Hindlimb muscle (tissue), 1 donor: ENCODE results near the gene SCN1A. TPM values are rescaled to one million over a fixed set of nuclear protein-coding genes. Genes with fewer than 3 reads are reported as not detected.
A peak's percentile ranks its signal among the peaks of the same experiment; 100 is the strongest.
"Not testable (repeated sequence)": the region's sequence is repeated elsewhere in the genome, so short reads cannot be mapped to it uniquely, and the experiment has no call there.

Source experiments
- DNase-seq: peaks from one replicate; pipeline ENCODE4 v3.0.0-alpha.2; 2013
- polyA plus RNA-seq: library from polyadenylated mRNA; unstranded; fragments of 120-200 nt; gene quantifications from one replicate; pipeline ENCODE4 v1.2.1, GENCODE V29; 2013; ENCODE audit not compliant: insufficient read length

The SCN1A gene
- 0.25 TPM for polyA plus RNA-seq

DNA sequence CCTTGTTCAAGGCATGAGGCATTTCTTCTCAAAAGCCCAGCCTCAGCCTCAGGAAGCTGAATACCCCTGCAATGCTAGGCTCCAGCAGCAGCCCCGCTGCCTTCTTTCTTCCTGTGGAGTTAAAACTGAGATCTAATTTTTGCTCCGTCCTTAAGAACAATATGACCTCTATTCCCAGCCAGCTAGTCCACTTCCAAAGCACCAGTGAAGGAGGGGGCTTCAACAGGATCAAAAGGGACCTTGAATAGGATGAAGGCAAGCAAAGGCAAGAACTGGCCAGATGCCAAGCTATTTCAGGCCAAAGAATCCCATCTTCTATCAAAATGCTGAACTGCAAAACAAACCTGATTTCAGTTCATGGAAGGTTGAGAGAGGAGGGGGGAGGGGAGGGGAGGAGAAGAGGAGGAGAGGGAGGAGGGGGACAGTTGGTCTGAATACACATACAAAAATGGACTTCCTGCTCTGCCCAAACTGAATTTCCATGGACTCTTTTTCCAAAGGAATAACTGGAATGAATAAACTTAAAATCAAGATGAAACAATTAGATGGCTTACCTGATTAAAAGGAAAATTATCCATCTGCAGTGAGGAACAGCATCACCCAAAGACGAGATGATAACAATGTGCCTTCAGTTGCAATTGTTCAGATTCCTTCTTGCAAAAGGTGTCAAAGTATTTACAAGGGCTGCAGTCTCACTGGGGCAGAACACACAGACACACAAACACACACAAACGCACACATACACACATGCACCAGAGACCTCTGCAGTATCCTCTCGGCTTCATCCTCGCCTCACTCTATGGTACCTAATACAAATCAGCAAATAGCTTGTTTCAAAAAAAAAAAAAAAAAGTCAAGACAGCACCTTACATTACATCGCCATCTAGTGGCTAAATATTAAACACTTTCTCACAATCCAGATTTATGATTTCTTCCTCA lies at the start of gene SCN1A:
Gene SCN1A (minus strand): TSS at position 804 of the 939 bp plus-strand sequence. CDS start 54,399 bp downstream, outside the sequence.
- peak; percentile 19 for DNase-seq

DNA sequence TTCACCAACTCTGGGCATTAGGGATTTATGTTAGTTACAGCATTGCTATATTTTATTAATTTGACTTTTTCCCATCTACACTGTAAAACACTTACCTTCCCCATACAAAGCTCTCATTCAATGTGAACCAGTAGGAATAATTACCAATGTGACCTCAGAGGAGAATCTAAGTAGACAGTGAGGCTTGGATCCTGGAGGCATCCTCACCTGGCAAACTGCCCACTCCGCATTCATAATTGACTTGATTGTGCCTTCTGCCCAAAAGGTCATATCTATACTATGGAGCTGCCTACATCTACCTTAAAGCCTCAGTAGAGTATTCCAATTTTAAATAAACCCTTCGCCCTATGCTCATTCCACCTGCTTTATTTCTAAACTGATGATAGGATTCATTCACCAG lies 45.4 kb upstream of the SCN1A start:
- no peak for DNase-seq

DNA sequence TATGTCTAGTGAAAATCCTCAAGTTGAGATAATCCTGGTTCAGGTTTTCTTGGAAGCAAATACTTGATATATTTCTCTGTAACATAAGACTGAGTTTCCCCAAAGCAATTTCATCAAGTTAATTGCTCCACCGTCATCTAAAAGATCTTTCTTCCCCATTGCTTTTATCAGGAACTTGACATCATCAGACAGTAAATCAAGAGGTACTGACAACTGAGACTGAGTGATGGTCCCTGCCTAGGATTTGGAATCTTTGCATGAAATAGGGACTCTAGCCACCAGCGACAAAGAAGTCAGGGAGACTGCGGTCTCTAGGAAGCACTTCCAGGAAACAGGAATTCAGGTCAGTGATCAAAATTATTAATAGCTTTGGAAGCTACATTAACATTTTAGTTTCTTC lies 43.4 kb upstream of the SCN1A start:
- DNase-seq: no peak

DNA sequence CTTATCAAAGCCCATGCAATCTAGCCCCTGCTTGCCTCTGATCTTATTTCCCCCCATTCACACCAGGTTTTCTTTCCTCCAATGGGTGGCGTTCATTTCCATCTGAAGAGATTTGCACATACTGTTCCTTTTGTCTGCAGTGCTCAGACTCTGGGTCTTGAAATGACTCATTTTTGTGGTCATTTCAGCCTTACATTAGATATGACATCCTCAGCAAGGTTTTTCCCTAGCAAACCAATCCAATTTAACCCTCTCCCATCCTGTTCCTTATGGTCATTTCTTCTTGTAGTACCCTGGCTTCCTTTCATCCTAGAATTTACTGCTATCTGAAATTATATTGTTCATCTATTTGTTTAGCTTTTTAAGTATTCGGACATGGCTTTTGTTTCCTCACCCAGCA lies 42.5 kb upstream of the SCN1A start:
- DNase-seq: no peak

DNA sequence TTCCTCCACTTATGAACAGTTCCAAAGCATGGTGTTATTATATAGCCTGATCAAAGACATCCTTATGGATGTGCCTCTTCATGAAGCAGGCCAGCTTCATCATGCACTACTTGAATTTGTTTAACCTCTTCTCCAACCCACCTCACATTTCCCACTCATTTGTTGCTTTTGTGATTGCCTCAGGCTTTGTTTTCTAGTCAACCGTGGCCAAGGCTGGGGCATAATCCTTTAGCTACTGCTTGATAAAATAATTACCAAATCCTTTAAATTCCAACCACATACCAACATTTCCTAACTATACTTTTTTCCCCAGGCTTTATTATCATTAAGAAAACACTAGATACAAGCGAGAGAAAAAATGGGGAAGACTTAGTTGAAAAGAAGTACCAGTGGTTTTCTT lies 39.6 kb upstream of the SCN1A start:
- DNase-seq: no peak

DNA sequence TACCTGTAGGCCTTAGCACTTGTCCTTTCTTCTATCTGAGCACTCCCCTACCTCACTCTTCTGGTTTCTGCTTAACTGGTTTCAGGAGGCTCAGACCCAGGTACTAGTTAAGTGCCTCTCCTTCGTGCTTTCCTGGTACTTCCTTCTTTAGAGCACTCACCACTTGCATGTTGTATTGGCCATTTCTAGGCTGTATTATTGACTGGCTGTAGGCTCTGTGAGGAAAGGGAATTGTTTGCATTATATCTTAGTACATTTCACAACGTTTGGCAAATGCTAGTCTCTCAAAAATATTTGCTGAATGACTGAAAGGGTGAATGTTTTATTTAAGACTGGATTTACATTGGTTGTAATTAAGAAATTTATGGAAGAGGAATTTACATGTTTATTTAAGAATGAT lies 36.0 kb upstream of the SCN1A start:
- DNase-seq: no peak

DNA sequence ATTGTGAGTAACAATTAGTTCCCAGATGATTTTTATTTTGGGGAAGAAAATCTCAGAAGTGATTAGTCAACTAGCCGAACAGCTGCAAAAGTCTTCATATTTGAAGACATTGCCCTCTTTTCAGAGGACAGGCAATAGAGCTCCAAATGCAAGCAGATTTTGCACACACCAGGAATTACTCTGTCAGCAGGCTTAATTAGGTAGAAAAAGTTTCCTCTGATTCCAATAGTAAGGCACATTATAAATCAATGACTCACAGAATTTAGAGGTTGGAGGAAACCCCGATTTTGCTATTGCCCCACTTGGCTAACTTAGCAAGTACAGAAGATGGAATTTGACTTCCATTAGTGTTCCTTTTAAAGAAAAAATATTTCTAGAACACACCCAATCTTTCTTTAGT lies 30.7 kb upstream of the SCN1A start:
- DNase-seq: no peak

DNA sequence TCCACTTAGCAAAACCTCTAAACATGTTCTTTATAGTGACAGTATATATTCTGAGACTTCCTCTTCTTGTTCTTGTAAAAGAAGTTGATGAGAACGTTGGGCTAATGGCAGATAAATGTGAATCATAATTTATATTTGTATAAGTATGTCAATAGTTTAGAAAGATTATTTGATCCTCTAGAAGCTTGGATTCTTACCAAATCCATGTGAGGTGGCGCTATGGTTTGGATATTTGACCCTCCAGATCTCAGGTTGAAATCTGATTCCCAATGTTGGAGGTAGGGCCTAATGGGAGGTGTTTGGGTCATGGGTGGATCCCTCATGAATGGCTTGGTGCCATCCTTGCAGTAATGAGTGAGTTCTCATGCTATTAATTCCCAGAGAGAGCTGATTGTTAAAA lies 29.8 kb upstream of the SCN1A start:
- DNase-seq: no peak

DNA sequence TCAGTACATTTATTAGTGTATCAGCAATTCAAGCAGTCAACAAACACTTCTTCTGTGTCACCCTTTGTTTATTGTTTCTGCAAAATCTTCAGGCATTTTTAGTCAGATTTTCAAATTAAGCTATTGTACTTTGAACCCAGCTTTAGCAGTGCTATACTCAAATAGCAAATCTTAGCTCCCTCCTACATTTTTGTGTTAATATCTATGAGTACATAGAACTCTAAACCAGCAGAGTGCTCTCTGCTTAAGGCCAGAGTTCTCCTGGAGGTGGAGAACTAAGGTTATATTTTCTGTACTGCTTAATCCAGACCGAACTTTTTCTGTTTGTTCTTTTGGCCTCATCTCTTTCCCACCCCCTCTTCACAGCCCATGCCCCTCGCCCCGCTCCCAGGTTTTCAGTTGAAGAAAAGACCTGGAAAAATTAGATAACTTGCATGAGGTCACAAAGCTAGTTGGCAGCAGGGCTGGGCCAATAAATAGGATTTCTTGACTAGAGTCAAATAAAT lies 29.2 kb upstream of the SCN1A start:
- DNase-seq: no peak

DNA sequence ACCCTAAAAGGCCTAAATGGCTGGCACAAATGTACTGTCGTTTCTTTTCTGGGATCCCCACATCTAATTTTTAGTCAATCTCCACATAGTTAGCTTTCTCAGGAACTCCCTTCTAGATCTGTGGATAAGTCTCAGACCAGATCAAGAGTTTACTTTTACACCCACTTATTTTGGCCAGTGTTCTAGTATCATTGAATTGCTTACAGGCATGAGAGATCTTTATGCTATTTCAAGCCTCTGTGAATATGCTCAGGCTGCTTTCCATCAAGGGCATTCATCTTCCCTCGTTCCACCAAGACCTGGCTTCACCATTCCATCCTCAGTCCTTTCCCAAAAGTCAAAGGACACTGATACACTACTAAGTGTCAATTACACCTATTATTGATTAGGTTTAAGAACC lies 27.8 kb upstream of the SCN1A start:
- no peak for DNase-seq

DNA sequence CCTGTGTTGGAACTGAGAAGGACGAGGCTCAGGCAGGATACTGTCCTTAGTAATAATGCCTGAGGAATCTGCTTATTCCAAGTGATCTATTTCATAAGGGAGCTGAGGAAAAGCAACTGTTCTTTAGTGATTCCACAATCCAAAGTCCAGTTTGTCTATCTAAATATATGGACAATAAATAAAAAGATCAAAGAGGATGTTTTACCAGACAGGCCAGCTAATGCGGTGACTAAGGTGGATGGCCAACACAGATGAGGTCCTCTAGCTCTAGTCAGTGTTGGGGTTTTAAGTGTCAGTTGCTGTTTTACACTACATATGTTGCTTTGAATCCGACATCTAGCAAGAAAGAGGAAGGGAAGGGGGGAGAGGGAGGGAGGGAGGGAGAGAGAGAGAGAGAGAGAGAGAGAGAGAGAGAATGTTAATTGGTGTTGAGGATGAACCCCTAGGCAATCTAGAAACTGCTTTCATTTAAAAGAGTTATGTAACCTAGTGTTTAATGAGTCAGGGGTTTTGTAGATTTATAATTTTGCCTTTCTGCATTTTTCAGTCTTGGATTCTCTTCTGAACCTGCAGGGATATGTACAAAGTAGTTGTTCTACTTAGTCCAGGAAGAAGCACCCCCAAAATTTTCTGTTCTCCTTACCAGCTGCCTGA lies 27.0 kb upstream of the SCN1A start:
- no peak for DNase-seq

DNA sequence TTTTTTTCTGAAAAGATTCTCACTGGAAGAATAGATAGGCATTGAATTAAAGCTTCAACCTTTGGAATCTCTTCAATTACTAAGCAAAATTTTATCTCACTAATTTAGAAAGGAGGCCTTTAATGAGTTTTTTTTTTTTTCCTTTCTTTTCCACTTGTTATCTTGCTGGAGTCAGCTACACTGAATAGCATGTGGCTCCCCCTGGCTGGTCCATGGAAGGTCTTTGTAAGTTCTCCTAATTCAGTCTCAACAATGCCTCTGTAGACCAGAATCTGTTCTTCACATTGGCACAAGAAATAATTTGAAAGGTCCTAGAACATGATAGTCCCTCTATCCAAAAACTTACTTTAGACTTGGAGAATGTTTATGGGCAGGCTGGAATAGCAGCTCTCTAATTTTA lies 24.2 kb upstream of the SCN1A start:
- DNase-seq: no peak

DNA sequence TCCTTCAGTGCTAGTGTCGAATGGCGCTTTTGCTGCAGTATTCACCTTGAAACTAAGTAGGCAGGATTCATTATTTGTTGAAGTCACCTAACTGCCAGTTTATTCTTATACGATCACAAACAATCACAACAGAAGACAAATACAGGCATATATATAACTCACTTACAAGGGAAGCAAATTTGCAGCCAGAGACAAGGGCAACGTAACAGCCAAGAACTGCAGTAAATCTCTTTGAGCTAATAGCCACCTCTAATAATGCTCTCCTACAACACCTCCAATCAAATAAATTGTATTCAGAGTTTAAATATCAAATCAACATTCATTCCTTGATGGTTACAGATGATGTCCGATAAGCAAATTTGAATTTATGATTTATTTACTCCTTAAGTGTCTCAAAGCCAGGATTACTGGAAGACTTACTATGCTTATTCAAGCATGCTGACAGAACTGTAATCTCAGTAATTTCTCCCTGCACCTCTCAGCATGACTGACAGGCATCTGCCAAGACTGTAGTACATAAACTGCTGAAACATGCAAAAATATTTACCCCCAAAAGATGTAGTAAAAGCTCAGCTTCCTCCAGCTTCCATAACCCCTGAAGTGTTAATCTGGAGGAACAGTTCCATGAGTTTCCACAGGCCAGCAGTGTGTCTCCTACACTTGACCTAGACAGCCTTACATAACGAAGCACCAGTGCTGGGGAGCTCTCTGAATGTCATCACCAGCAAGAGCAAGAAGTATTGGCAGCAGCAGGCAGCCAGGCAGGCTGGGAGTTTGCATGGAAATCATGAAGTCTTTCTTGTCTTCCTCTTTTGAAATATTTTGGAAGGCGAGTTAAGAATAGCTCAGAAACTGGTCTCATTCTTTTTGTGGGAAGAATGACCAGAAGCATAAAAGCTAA lies 20.9 kb upstream of the SCN1A start:
- DNase-seq: no peak

DNA sequence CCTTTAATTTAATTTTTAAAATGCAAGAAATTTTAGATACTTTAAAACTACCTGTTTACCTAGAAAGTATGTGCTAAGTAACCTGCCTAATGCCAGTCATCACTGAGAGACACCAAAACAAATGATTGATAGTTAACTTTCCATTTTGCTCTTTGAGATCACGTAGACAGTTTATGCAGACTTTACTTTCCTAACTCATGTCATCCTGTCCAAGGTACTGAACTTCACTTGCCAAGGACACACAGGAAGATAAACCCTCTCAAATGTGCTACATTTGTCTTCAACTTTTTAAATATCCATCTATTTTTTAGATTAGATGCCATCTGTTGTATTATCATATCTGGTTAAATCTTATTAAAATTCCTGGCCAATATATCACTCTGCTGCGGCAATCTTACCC lies 20.1 kb upstream of the SCN1A start:
- no peak for DNase-seq

DNA sequence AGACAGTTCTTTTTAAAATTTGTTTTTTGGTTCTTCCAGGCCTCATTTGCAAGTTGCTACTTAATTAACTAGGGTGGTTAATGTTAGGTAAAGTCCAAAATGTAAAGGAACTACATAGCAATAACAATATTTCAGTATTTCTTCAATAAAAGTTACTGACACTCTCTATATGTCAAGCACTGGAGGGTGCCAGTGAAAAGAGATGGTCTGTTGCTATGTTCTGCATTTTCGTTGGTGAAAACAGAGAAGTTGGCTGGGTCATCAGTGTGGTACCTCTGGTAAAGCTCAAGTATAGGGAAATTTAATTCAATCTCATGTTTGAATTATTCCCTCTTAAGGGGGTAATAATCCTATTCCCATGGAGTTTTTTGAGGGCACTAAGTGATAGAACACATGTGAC lies 16.3 kb upstream of the SCN1A start:
- no peak for DNase-seq

DNA sequence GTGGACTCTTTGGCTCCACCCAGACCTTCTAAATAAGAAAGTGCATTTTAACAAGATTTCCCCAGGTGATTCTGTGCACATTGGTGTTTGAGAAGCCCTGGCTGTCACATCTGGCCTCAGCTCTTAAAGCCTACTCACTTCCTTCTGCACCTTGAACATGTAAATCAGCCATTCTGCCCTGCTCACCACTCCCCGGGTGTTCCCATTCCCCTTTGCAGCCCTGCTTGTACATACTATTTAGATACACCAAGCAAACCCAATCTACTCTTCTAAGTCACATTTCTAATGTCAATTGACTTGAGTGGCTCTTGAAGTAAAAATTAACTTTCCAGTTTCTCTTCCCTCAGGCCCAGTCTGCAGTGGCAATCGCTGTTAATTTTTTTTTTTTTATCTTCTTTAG lies 13.1 kb upstream of the SCN1A start:
- DNase-seq: no peak

DNA sequence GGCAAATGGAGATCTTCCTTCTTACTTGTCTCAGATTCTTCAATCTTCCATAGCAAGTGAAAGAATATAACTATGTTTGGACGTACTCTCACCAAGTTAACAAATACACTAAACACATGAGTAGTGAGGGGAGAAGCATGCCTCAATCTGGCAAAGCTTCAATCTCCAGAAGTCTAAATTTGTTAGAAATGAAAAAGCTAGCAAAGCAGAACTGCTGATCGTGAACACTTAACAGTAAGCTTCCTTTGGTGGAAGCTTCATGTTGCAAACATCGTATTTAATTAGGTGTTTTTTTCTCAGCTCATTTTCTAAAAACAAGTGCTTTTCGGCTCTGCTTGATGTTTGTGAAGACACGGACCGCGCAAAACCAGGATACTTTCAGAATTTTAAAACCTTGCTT lies 12.7 kb upstream of the SCN1A start:
- no peak for DNase-seq

DNA sequence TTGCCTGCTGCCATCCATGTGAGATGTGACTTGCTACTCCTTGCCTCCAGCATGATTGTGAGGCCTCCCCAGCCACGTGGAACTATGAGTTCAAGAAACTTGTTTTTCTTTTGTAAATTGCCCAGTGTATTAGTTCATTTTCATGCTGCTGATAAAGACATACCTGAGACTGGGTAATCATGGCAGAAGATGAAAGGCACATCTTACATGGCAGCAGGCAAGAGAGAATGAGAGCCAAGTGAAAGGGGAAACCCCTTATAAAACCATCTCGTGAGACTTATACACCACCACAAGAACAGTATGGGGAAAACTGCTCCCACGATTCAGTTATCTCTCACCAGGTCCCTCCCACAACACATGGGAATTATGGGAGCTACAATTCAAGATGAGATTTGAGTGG lies 11.7 kb upstream of the SCN1A start:
- DNase-seq: not testable (repeated sequence)

DNA sequence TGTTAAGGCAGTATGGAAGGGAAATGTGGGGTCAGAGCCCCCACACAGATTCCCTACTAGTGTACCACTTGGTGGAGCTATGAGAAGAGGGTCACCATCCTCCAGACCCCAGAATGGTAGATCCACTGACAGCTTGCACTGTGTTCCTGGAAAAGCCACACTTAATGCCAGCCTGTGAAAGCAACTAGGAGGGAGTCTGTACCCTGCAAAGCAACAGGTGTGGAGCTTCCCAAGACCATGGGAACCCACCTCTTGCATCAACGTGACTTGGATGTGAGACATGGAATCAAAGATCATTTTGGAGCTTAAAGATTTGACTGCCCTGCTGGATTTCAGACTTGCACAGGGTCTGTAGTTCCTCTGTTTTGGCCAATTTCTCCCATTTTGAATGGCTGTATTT lies 10.8 kb upstream of the SCN1A start:
- no peak for DNase-seq

DNA sequence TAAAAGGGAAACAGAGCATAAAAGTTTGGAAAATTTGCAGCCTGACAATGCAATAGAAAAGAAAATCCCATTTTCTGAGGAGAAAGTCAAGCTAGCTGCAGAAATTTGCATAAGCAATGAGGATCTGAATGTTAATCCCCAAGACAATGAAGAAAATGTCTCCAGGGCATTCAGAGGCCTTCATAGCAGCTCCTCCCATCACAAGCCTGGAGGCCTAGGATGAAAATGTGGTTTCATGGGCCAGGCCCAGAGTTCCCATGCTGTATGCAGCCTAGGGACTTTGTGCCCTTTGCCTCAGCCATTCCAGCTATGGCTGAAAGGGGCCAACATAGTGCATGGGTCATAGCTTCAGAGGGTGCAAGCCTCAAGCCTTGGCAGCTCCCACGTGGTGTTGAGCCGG lies 10.3 kb upstream of the SCN1A start:
- no peak for DNase-seq

DNA sequence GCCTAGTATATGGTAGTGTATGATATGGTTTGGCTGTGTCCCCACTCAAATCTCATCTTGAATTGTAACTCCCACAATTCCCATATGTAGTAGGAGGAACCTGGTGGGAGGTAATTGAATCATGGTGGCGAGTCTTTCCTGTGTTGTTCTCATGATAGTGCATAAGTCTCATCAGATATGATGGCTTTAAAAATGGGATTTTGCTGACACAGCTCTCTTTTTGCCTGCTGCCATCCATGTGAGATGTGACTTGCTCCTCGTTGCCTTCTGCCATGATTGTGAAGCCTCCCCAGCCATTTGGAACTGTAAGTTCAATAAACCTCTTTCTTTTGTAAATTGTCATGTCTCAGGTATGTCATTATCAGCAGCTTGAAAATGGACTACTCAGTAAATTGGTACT lies 9.5 kb upstream of the SCN1A start:
- no peak for DNase-seq

DNA sequence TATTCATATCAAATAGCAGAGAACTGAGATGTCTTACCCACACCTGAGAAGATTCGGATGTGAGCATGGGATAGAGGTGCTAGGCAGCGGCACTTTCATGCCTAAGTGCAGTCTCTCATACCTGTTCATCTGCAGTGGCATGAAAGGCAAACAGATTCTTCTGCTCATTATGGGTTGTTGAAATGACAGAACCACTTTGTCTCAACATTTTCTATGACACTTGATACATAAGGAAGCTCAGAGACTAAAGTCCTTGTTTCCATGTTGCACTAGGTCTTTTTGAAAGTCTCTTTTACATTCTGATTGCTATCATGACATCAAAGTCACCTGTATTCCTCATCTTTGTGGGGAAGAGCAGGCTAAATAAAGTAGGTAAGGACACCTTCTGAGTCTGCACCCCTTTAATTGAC lies 8.0 kb upstream of the SCN1A start:
- no peak for DNase-seq
